Gastroesophageal sphincter (tissue), 3 donors: ENCODE measurements around the gene CYP27A1.

ENCODE experiments used
- CTCF ChIP-seq, 4 experiments: fragments of 200-600 bp in 2 of 4; fragments of 450-650 bp in 2 of 4; sonication (generic) in 1 of 4; IDR thresholded peaks; one replicate each; pipeline ENCODE4 v1.5.1; 2017 to 2019; ENCODE audit warnings: antibody characterized with exemption in 4 of 4, mild to moderate bottlenecking in 2 of 4, moderate library complexity in 2 of 4
- EP300 ChIP-seq: sonication (generic); formaldehyde crosslinking; IDR thresholded peaks from one replicate; pipeline ENCODE4 v1.6.1; 2017; ENCODE audit warnings: antibody characterized with exemption, mild to moderate bottlenecking
- POLR2A ChIP-seq, 2 donors: fragments of 450-650 bp; IDR thresholded peaks; one replicate each; pipeline ENCODE4 v1.6.1; 2017; ENCODE audit warnings: antibody characterized with exemption in 2 of 2, mild to moderate bottlenecking in 2 of 2, moderate library complexity in 1 of 2
- POLR2AphosphoS5 ChIP-seq: sonication (generic); formaldehyde crosslinking; IDR thresholded peaks from one replicate; pipeline ENCODE4 v1.6.1; 2017; ENCODE audit warnings: antibody characterized with exemption

- no peak for TF ChIP-seq EP300
- TF ChIP-seq CTCF (IDR thresholded peaks at IDR 0.05) = no peak
- no peak for TF ChIP-seq POLR2A (IDR thresholded peaks at IDR 0.05)
- TF ChIP-seq POLR2AphosphoS5 = no peak
These were observed 55.5 kb downstream of the CYP27A1 start for GRCh38 chr2:218837495-218837894.
